ENCODE measurements around the gene KIF26B.

KIF26B gene

GRCh38 chr1:245480393-245481120, 325.8 kb downstream of the KIF26B start:
- no peak for DNase-seq (ENCODE audit: insufficient read length, low spot score)
- TF ChIP-seq, protein P1, sequence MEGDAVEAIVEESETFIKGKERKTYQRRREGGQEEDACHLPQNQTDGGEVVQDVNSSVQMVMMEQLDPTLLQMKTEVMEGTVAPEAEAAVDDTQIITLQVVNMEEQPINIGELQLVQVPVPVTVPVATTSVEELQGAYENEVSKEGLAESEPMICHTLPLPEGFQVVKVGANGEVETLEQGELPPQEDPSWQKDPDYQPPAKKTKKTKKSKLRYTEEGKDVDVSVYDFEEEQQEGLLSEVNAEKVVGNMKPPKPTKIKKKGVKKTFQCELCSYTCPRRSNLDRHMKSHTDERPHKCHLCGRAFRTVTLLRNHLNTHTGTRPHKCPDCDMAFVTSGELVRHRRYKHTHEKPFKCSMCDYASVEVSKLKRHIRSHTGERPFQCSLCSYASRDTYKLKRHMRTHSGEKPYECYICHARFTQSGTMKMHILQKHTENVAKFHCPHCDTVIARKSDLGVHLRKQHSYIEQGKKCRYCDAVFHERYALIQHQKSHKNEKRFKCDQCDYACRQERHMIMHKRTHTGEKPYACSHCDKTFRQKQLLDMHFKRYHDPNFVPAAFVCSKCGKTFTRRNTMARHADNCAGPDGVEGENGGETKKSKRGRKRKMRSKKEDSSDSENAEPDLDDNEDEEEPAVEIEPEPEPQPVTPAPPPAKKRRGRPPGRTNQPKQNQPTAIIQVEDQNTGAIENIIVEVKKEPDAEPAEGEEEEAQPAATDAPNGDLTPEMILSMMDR (IDR thresholded peaks at IDR 0.05; ENCODE audit: insufficient read depth, missing control alignments) = no peak
- no peak for FAIRE-seq

DNA sequence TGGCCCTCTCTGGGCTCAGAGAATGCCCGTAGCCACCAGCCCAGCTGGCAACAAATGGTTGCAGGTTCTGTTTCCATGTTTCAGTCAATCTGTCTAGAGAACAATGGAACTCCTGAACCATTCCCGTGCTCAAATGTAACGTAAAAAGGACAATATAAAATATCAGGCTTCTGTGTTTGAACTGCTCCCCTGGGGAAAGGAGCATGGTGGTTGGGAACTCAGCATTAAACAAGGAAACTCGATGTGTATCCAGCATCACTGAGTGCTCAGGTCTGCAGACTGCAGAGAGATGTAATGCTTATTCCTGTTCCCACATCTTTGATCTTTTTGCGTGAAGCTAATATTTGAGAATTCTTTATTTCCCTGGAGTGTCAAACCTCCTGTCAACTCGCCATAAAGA, 326.5 kb downstream of the KIF26B start:
- TF ChIP-seq, protein P1 (IDR thresholded peaks at IDR 0.05; ENCODE audit: insufficient read depth, missing control alignments) = no peak
- DNase-seq (ENCODE audit: insufficient read length, low spot score) = no peak
- FAIRE-seq = no peak

DNA sequence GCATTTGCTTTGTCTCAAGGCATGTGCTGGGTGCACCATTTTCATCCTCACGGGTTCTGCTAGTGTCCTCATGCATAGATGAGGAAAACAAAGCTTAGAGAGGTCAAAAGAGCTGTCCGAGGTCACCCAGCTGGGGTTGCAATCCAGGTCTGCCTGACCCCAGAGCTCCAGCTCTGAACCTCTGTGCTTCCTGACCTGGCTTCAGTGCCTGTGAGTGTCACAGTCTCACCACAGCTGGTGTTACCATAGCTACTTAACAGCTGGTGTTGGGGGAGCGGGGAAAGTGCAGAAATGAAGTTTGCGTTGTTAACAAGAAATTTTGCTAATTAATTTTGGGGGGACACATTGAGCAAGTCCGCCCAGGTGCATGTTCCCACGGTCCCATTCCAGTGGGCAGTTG, 328.5 kb downstream of the KIF26B start:
- TF ChIP-seq, protein P1 (IDR thresholded peaks at IDR 0.05; ENCODE audit: insufficient read depth, missing control alignments) = no peak
- FAIRE-seq (no peak), DNase-seq (ENCODE audit: insufficient read length, low spot score) (no peak)

DNA sequence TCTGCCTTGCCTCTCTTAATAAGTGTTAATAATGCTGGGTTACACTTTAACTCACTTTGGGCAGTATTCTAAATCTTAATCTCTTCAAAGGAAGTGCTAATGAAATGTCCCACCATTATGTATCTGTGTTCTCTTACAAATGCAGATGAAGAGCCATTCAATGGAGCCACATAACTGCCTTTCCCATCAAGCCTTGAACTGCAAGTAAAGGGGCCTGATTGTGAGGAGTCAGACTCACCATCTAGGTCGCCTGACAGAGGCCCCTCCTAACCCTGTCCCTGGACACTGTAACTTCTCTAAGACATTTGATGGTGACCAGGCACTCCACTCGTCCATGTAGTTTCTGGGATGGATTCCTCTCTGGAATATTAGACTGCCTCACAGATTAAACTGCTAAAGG, 329.4 kb downstream of the KIF26B start:
- FAIRE-seq = no peak
- TF ChIP-seq, protein P1 (IDR thresholded peaks at IDR 0.05; ENCODE audit: insufficient read depth, missing control alignments) = no peak
- no peak for DNase-seq (ENCODE audit: insufficient read length, low spot score)

DNA sequence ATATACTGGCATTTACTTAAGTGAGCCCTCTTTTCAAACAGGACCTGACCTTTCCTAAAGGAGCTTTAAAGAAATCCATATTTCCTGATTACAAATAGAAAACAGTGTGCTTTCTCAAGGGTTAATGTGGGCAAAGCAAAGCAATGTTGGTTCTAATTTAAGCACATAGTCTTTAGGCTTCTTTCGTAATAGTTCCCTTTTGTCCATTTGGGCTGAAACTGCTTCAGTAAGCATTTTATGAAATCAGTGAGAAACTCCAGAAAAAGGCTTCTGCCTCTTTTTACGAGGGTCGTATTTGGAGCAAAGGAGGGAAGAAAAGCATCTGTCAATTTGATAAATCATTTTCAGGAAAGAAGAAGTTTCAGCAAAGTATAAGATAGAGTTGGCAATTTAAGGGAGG, 331.2 kb downstream of the KIF26B start:
- TF ChIP-seq, protein P1 (IDR thresholded peaks at IDR 0.05; ENCODE audit: insufficient read depth, missing control alignments) = no peak
- DNase-seq (ENCODE audit: insufficient read length, low spot score) = no peak
- FAIRE-seq = no peak

DNA sequence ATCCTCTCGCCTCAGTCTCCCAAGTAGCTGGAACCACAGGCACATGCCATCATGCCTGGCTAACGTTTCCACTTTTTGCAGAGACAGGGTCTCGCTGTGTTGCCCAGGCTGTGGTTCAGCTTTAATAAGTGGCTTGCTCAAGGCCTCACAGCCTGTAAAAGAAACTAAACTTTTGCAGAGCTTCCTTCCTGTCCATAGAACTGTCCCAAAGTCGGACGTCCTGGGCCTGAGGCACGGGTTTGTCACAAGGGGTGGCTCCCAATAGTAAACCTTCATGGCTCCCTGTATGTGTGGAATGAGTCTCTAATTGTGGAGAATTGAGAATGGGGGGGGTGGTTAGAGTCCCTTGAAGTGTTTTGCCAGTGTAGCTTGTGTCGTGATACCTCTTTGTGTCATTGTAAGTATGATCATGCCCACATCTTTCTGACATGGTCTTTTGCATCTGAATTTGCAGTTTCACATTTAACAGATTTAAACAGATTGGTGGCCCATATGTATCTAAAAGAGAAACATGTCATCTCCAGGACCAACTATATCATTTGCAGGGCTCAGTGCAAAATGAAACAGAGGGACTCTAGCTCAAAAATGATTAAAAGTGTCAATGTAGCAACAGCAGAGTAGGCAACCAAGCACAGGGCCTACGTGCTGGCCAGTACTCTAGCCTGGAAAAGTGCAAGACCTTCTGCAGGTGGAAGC, 332.1 kb downstream of the KIF26B start:
- FAIRE-seq (no peak), DNase-seq (ENCODE audit: insufficient read length, low spot score) (no peak)
- TF ChIP-seq, protein P1 (IDR thresholded peaks at IDR 0.05; ENCODE audit: insufficient read depth, missing control alignments) = no peak
